Right ventricle myocardium superior (tissue), 1 donor: ENCODE measurements around the gene SOX4. TPM values are rescaled to one million over a fixed set of nuclear protein-coding genes. Genes with fewer than 3 reads are reported as not detected.

Experiments
- ATAC-seq: fragments of 200-7000 bp; cut with Tn5 transposase; one replicate; pipeline ENCODE4 v1.9.1; 2020; ENCODE audit warnings: mild to moderate bottlenecking; ENCODE audit not compliant: poor library complexity
- DNase-seq: peaks from one replicate; pipeline ENCODE4 v3.0.0-alpha.2; 2020
- intact Hi-C: fragments of 100-400 bp; cut with DNase I; formaldehyde crosslinking; loops from one replicate; pipeline ENCODE4 v1.11.2; 2022
- total RNA-seq: library from RNA; stranded (reverse); fragmentation: NEBNext Ultra II Directional; extraction: Animal tissue kit (Norgen Biotek cat#: 25700); gene quantifications from one replicate; pipeline ENCODE4 v1.2.1, GENCODE V29; 2021
- donor health status: DM: no; HTN: yes; CAD: no; lungs with severe emphysema.

SOX4 gene
- total RNA-seq, 1 donor from 2014 or later = 6.2 TPM

- intact Hi-C loops = loop anchor here (10.0 kb wide), 3 partner anchors 344 to 1854 kb away; no protein-coding TSS in a partner anchor
- no peak for DNase-seq
- ATAC-seq = no peak
Measured at GRCh38 chr6:21590346-21590745, 3.2 kb upstream of the SOX4 start.

GRCh38 chr6:21591446-21591845 is 2.1 kb upstream of the SOX4 start:
- no peak for DNase-seq
- intact Hi-C loops = loop anchor here (10.0 kb wide), 3 partner anchors 343 to 1853 kb away; no protein-coding TSS in a partner anchor
- ATAC-seq = no peak

DNA sequence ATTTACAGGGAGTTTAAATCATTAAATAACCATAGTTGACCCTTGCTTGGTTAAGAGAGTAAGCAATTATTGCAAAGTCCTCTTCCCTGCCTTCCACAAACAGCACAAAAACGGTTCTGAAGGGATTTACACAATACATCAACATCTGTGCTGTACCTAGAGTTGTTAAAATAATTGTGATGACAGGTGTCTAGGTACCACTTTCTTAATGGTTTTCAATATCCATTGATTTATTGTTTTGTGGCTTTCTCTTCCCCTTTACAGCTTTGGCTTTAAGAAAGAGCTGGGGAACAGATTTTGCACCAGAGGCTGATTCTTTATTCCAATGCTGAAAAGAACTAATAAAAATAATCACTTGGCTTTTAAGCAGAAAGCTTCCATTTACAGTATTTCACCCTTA is 598 bp upstream of the SOX4 start:
- DNase-seq (no peak), ATAC-seq (no peak)
- intact Hi-C loops = loop anchor here (10.0 kb wide), 3 partner anchors 342 to 1852 kb away; no protein-coding TSS in a partner anchor

DNA sequence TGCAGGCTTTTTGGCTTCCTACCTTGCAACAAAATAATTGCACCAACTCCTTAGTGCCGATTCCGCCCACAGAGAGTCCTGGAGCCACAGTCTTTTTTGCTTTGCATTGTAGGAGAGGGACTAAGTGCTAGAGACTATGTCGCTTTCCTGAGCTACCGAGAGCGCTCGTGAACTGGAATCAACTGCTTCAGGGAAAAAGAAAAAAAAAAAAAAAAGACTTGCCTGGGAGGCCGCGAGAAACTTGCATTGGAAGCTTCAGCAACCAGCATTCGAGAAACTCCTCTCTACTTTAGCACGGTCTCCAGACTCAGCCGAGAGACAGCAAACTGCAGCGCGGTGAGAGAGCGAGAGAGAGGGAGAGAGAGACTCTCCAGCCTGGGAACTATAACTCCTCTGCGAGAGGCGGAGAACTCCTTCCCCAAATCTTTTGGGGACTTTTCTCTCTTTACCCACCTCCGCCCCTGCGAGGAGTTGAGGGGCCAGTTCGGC is 420 bp downstream of the SOX4 start:
- DNase-seq = no peak
- intact Hi-C loops = loop anchor here (10.0 kb wide), 3 partner anchors 341 to 1851 kb away; no protein-coding TSS in a partner anchor

DNA sequence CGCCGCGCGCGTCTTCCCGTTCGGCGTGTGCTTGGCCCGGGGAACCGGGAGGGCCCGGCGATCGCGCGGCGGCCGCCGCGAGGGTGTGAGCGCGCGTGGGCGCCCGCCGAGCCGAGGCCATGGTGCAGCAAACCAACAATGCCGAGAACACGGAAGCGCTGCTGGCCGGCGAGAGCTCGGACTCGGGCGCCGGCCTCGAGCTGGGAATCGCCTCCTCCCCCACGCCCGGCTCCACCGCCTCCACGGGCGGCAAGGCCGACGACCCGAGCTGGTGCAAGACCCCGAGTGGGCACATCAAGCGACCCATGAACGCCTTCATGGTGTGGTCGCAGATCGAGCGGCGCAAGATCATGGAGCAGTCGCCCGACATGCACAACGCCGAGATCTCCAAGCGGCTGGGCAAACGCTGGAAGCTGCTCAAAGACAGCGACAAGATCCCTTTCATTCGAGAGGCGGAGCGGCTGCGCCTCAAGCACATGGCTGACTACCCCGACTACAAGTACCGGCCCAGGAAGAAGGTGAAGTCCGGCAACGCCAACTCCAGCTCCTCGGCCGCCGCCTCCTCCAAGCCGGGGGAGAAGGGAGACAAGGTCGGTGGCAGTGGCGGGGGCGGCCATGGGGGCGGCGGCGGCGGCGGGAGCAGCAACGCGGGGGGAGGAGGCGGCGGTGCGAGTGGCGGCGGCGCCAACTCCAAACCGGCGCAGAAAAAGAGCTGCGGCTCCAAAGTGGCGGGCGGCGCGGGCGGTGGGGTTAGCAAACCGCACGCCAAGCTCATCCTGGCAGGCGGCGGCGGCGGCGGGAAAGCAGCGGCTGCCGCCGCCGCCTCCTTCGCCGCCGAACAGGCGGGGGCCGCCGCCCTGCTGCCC is 1.1 kb downstream of the SOX4 start:
- ATAC-seq (peak; percentile 60), DNase-seq (peak; percentile 79)
- intact Hi-C loops = loop anchor here (10.0 kb wide), 3 partner anchors 340 to 1850 kb away; no protein-coding TSS in a partner anchor

More for the DNA sequence above, 420 bp downstream of the SOX4 start:
- ATAC-seq = peak; percentile 40

DNA sequence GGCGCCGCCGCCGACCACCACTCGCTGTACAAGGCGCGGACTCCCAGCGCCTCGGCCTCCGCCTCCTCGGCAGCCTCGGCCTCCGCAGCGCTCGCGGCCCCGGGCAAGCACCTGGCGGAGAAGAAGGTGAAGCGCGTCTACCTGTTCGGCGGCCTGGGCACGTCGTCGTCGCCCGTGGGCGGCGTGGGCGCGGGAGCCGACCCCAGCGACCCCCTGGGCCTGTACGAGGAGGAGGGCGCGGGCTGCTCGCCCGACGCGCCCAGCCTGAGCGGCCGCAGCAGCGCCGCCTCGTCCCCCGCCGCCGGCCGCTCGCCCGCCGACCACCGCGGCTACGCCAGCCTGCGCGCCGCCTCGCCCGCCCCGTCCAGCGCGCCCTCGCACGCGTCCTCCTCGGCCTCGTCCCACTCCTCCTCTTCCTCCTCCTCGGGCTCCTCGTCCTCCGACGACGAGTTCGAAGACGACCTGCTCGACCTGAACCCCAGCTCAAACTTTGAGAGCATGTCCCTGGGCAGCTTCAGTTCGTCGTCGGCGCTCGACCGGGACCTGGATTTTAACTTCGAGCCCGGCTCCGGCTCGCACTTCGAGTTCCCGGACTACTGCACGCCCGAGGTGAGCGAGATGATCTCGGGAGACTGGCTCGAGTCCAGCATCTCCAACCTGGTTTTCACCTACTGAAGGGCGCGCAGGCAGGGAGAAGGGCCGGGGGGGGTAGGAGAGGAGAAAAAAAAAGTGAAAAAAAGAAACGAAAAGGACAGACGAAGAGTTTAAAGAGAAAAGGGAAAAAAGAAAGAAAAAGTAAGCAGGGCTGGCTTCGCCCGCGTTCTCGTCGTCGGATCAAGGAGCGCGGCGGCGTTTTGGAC is 2.0 kb downstream of the SOX4 start:
- intact Hi-C loops = loop anchor here (10.0 kb wide), 3 partner anchors 339 to 1849 kb away; no protein-coding TSS in a partner anchor
- ATAC-seq (no peak), DNase-seq (peak; percentile 54)

GRCh38 chr6:21596145-21596948 is 2.8 kb downstream of the SOX4 start:
- ATAC-seq (peak; percentile 38), DNase-seq (peak; percentile 66)
- intact Hi-C loops = loop anchor here (10.0 kb wide), 3 partner anchors 338 to 1848 kb away; no protein-coding TSS in a partner anchor

DNA sequence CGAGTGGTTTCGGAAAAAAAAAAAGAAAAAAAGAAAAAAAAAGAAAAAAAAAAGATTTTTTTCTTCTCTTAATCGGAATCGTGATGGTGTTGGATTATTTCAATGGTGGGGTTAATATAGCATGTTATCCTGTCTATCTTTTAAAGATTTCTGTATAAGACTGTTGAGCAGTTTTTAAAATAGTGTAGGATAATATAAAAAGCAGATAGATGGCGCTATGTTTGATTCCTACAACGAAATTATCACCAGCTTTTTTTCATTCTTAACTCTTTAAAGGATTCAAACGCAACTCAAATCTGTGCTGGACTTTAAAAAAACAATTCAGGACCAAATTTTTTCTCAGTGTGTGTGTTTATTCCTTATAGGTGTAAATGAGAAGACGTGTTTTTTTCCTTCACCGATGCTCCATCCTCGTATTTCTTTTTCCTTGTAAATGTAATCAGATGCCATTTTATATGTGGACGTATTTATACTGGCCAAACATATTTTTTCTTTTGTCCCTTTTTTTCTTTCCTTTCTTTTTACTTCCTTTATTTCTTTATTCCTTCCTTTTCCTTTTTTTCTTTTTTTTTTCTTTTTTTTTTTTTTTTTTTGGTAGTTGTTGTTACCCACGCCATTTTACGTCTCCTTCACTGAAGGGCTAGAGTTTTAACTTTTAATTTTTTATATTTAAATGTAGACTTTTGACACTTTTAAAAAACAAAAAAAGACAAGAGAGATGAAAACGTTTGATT is 3.6 kb downstream of the SOX4 start:
- peak; percentile 30 for ATAC-seq
- no peak for DNase-seq
- intact Hi-C loops = loop anchor here (10.0 kb wide), 3 partner anchors 338 to 1848 kb away; no protein-coding TSS in a partner anchor

GRCh38 chr6:21597801-21598673 is 4.5 kb downstream of the SOX4 start:
- intact Hi-C loops = loop anchor here (10.0 kb wide), 3 partner anchors 337 to 1847 kb away; no protein-coding TSS in a partner anchor
- DNase-seq = no peak
- ATAC-seq = peak; percentile 18

- no peak for ATAC-seq
- intact Hi-C loops = loop anchor here (10.0 kb wide), 3 partner anchors 336 to 1846 kb away; no protein-coding TSS in a partner anchor
- DNase-seq = no peak
Measured at GRCh38 chr6:21598674-21599023, 5.1 kb downstream of the SOX4 start.

- intact Hi-C loops = loop anchor here (10.0 kb wide), 3 partner anchors 336 to 1846 kb away; no protein-coding TSS in a partner anchor
- DNase-seq = no peak
- no peak for ATAC-seq
Measured at GRCh38 chr6:21599051-21599696, 5.6 kb downstream of the SOX4 start.

GRCh38 chr6:21601339-21601923 is 7.9 kb downstream of the SOX4 start:
- intact Hi-C loops = no loop called here
- no peak for DNase-seq
- no peak for ATAC-seq

GRCh38 chr6:21601932-21602390 is 8.4 kb downstream of the SOX4 start:
- intact Hi-C loops = no loop called here
- ATAC-seq (no peak), DNase-seq (no peak)

DNA sequence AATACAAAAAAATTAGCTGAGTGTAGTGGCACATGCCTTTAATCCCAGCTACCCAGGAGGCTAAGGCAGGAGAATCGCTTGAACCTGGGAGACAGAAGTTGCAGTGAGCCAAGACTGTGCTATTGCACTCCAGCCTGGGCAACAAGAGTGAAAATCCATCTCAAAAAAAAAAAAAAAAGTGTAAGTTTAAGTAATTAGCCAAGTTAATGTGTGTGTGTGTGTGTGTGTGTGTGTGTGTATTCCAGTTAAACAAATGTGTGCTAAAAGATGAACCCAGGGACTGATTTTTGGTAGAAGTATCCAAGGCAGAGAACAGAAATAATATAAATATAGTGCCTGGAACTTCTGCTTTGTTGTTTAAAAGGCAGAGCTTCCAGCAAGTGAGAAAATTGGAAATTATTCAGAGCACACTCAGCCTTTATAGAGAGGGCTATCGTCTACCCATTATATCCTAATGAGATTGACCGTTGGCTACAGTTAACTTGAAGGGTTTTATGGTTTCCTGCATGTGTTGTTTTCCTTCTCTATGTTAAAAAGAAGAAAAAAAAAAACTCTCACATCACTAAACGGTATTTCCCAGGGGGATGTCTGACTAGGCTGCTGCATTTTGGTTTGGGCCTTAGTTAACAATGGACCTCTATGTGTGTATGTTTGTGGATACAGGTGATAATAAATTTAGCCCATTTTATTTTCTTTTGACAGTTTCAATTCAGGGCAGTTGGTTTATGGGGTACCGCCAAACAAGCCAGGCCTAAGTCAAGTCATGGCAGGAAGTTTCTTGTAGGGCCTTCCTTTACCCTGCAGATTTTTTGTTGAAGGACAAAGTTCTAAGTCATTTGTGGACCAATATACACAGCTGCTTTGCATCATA is 9.8 kb downstream of the SOX4 start:
- no peak for DNase-seq
- ATAC-seq = no peak
- intact Hi-C loops = no loop called here

DNA sequence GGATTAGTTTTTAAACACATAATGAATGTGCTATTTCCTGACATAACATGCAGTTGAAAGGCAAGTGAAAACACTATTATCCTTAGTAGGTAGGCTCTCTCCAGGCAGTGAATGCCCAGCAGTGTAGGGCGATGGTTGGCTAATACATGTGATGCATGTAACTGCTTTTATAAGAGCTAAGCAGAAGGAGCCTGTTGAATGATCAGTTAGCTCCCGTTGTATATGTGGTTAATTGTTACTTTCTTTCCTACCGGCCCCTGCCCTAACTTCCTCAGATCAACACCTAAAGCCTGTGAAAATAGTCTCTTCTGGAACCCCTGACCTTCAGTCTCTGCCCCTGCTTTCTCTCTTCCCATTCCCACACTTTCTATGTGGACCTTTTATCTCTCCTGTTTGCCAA is 10.5 kb downstream of the SOX4 start:
- ATAC-seq (no peak), DNase-seq (no peak)
- intact Hi-C loops = no loop called here
